Heart right ventricle (tissue), 16 donors: ENCODE data around the gene MESP1. TPM values are rescaled to one million over a fixed set of nuclear protein-coding genes. Genes with fewer than 3 reads are reported as not detected.
A peak's percentile ranks its signal among the peaks of the same experiment; 100 is the strongest.

ENCODE experiments used
- ATAC-seq, 8 donors: fragments of 200-7000 bp; cut with Tn5 transposase; one replicate each; pipeline ENCODE4 v1.9.1; 2020; ENCODE audit warnings: mild to moderate bottlenecking in 8 of 8, moderate library complexity in 8 of 8, moderate number of reproducible peaks in 1 of 8
- DNase-seq, 2 donors: peaks; one replicate each; pipeline ENCODE4 v3.0.0-alpha.2; 2020
- H3K27ac ChIP-seq, 10 donors: fragments of 200-600 bp; sonication (generic) in 2 of 10; one replicate each; pipeline versions ENCODE4 v1.5.0 to v1.8.0; 2020 to 2022; ENCODE audit warnings: mild to moderate bottlenecking in 3 of 10
- H3K27me3 ChIP-seq, 7 donors: fragments of 200-600 bp; one replicate each; pipeline ENCODE4 v1.8.0; 2021 to 2022; ENCODE audit warnings: mild to moderate bottlenecking in 2 of 7
- H3K36me3 ChIP-seq, 9 donors: fragments of 200-600 bp; sonication (generic) in 1 of 9; one replicate each; pipeline versions ENCODE4 v1.5.0 to v1.8.0; 2020 to 2022; ENCODE audit warnings: mild to moderate bottlenecking in 2 of 9
- H3K4me1 ChIP-seq, 9 donors: fragments of 200-600 bp; sonication (generic) in 1 of 9; one replicate each; pipeline versions ENCODE4 v1.5.0 to v1.8.0; 2020 to 2022; ENCODE audit warnings: mild to moderate bottlenecking in 4 of 9
- H3K4me3 ChIP-seq, 10 donors: fragments of 200-600 bp; sonication (generic) in 2 of 10; one replicate each; pipeline versions ENCODE4 v1.5.0 to v1.8.0; 2020 to 2022; ENCODE audit warnings: mild to moderate bottlenecking in 7 of 10, moderate library complexity in 2 of 10
- H3K9me3 ChIP-seq, 11 donors: fragments of 200-600 bp in 10 of 11; sonication (generic) in 2 of 11; one replicate each; pipeline versions ENCODE4 v1.5.0 to v1.8.0; 2013 to 2022; ENCODE audit warnings: mild to moderate bottlenecking in 2 of 11, control low read depth in 1 of 11, moderate library complexity in 1 of 11
- WGBS, 2 donors: extraction: QIAGEN DNeasy Blood & Tissue Kit; methylation state at CpG; one replicate each; pipeline ENCODE4 v1.1.7; 2013; ENCODE audit warnings: inconsistent platforms in 1 of 2; 5-methylcytosine and 5-hydroxymethylcytosine counted together
- intact Hi-C, 10 donors: fragments of 100-400 bp; cut with DNase I; formaldehyde crosslinking; loops; one replicate each; pipeline versions ENCODE4 v1.11.1 to v1.14.2; 2022
- polyA plus RNA-seq, 2 donors: library from polyadenylated mRNA; stranded (reverse); fragments of 200-250 nt; gene quantifications; one replicate each; pipeline ENCODE4 v1.2.3, GENCODE V29; 2013
- total RNA-seq, 10 donors: library from RNA; stranded (reverse); fragmentation: NEBNext Ultra II Directional in 3 of 10; extraction: Animal tissue kit (Norgen Biotek cat#: 25700) in 3 of 10; gene quantifications; one replicate each; pipeline versions ENCODE4 v1.2.1 to v1.2.4, GENCODE V29; 2021 to 2023
- TF ChIP-seq, protein P1 (sequence below), 9 donors: fragments of 200-600 bp; sonication (generic) in 2 of 9; IDR thresholded peaks; one replicate each; pipeline versions ENCODE4 v1.5.0 to v1.8.0; 2021 to 2022; ENCODE audit warnings: antibody characterized with exemption in 9 of 9, mild to moderate bottlenecking in 5 of 9, moderate library complexity in 1 of 9
- donor health status: Arrhythmogenic right ventricular cardiomyopathy.
- donor health status: ischemic (EF 13 %, LVEDD 7.1; RV severe dilation, severe dysfunction).
- donor health status: healthy with polysubstance abuse.
- donor health status: DM: no; HTN: yes; CAD: no.
- donor health status: DM: no; HTN: no; CAD: no.
- donor health status: ischemic (EF 25% LVEDD 6.9; RV normal size, moderate dysfunction).
- donor health status: ischemic (EF 25% LVEDD 5.7; RV mildly dilated, moderate dysfunction).
- donor health status: healthy.
- donor health status: DM: yes; HTN: yes; CAD: no.
- donor health status: Ischemic cardiomyopathy.
- donor health status: ischemic (EF 35%, LVEDD 5.7; RV mildly dilated, moderate dysfunction).
- donor health status: nonischemic (EF 11% LVEDD 7.7; RV severe dilation, severe dysfunction).
- donor health status: DM: yes; HTN: yes; CAD: no.
- donor health status: PGD.
- donor health status: ischemic (EF 29% LVEDD 5.4; RV normal size, mild dysfunction).
- donor health status: nonischemic (EF 23%, LVEDD 6.1; RV moderate dilation, normal function).

Gene MESP1
- total and polyA plus RNA-seq, 12 donors: 1.3 to 9.2 (median 5.6) TPM

DNA sequence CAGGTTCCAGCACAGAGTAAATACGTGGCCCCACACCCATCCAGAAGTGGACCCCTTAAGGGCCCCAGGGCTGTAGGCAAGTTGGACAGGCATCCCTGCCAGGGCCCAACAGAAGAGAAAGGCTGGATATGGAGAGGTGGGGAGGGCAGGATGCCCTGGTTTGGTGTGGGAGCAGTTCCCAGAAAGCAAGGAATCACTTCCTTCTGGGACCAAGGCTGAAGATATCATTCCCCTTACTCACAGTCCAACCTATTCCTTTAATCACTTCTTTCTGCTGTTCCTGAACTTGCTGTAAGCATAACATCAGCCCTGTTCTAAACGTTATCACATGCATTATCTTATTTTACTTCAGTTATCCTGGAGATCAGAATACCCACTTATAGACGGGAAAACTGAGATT is 19.0 kb upstream of the MESP1 start:
- intact Hi-C loops: no loop called here
- TF ChIP-seq, protein P1, sequence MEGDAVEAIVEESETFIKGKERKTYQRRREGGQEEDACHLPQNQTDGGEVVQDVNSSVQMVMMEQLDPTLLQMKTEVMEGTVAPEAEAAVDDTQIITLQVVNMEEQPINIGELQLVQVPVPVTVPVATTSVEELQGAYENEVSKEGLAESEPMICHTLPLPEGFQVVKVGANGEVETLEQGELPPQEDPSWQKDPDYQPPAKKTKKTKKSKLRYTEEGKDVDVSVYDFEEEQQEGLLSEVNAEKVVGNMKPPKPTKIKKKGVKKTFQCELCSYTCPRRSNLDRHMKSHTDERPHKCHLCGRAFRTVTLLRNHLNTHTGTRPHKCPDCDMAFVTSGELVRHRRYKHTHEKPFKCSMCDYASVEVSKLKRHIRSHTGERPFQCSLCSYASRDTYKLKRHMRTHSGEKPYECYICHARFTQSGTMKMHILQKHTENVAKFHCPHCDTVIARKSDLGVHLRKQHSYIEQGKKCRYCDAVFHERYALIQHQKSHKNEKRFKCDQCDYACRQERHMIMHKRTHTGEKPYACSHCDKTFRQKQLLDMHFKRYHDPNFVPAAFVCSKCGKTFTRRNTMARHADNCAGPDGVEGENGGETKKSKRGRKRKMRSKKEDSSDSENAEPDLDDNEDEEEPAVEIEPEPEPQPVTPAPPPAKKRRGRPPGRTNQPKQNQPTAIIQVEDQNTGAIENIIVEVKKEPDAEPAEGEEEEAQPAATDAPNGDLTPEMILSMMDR (IDR thresholded peaks at IDR 0.05): no peak
- 77 to 81% methylated on average over 3 of the region's 3 CpGs for WGBS, 2 donors
- no peak for ATAC-seq
- H3K27ac ChIP-seq: no peak overlapping the region
- no peaks in the 10 kb centered on the region for H3K36me3 ChIP-seq
- H3K27me3 ChIP-seq: no peaks in the 10 kb centered on the region
- H3K9me3 ChIP-seq: no peaks in the 10 kb centered on the region
- peaks cover 0 to 16% (median 7%) of the 10 kb centered on the region in 9 donors for H3K4me1 ChIP-seq
- H3K4me3 ChIP-seq: no peak overlapping the region
- DNase-seq: no peak

DNA sequence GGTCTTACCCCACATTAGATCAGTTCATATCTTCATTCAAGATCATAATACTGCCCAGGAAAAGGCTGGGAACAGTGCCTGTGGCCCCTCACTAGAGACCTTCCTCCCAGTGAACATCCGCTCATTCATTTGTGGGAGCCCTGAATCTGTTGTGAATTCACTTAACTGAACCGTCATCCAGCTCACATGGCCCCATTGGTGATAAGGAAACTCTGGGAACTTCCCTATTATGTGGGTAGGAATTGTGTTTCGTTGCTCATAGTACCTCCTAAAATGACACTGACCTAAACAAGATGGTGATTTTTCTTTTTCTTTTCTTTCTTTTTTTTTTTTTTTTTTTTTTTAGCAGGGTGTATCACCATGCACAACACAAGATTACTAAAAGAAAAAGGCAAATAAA is 18.3 kb upstream of the MESP1 start:
- no peak for DNase-seq
- no peak for ATAC-seq
- TF ChIP-seq, protein P1 (IDR thresholded peaks at IDR 0.05): no peak
- no peaks in the 10 kb centered on the region for H3K27me3 ChIP-seq
- peaks cover 0 to 16% (median 7%) of the 10 kb centered on the region in 9 donors for H3K4me1 ChIP-seq
- H3K27ac ChIP-seq: no peak overlapping the region
- H3K4me3 ChIP-seq: no peak overlapping the region
- intact Hi-C loops: loop anchor here in 5 of 10 donors (10.0 kb wide), 4 partner anchors 65 to 315 kb away; no protein-coding TSS in a partner anchor
- no peaks in the 10 kb centered on the region for H3K36me3 ChIP-seq
- WGBS, 2 donors: 88 to 94% methylated on average over 3 of the region's 3 CpGs
- no peaks in the 10 kb centered on the region for H3K9me3 ChIP-seq

DNA sequence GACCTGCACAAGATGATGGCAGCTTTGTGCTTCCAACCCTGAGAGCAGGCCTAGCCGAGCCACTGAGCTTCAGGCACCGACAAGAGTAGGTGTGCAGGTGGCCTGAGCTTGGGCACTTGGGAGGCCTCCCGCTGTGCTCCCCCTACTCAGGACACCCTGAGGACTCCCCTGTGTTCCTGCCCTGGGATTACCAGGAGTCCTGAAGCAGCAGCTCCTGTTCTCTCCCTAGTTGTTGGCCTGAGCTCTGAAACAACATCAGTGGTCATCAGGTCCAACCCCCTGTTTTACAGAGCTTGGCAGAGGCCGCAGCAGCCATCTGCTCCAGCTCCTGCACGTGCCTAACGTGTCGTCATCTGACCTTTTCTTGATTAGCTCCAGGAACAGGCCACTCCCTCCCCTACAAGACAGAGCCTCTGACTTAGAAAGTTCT is 17.0 kb upstream of the MESP1 start:
- H3K4me3 ChIP-seq: no peak overlapping the region
- no peak for DNase-seq
- 52 to 56% methylated on average over 7 of the region's 7 CpGs for WGBS, 2 donors
- H3K36me3 ChIP-seq: no peaks in the 10 kb centered on the region
- no peaks in the 10 kb centered on the region for H3K9me3 ChIP-seq
- intact Hi-C loops: loop anchor here in 5 of 10 donors (10.0 kb wide), 4 partner anchors 63 to 317 kb away; no protein-coding TSS in a partner anchor
- peaks cover 0 to 16% (median 7%) of the 10 kb centered on the region in 9 donors for H3K4me1 ChIP-seq
- peak overlapping the region in 2 of 10 donors; percentile 9 to 52 for H3K27ac ChIP-seq
- ATAC-seq: peak; percentile 33 to 84 (median 56)
- TF ChIP-seq, protein P1 (IDR thresholded peaks at IDR 0.05): no peak
- H3K27me3 ChIP-seq: no peaks in the 10 kb centered on the region

DNA sequence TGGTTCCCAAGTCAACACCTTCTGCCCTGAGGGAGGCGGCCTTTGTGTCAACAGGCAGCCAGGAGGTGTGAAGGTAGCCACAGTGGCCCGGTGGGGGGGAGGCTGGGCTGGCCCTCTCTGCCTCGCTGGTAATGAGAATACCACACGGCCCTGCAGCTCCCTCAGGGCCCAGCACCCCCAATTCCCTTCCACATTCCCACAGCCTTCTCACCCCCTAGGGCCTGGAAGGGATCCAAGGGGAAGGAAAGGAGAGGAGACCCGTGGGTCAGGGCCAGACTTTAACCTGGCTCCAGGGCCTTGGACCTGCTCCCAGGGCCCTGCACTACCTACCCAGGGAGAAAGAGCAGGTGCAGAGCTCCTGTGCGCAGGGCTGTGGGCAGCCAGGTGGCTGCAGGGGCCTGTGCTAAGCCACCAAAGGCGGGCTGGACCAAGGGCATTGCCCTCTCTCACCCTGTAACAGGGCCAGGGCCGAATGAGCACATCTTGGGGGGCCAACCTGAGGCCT is 16.4 kb upstream of the MESP1 start:
- H3K36me3 ChIP-seq: no peaks in the 10 kb centered on the region
- intact Hi-C loops: loop anchor here in 5 of 10 donors (10.0 kb wide), 4 partner anchors 63 to 317 kb away; no protein-coding TSS in a partner anchor
- TF ChIP-seq, protein P1 (IDR thresholded peaks at IDR 0.05): no peak
- ATAC-seq (peak in 5 of 8 donors; percentile 5 to 39 (median 15)), DNase-seq (no peak)
- peak overlapping the region in 2 of 10 donors; percentile 9 to 53 for H3K27ac ChIP-seq
- H3K9me3 ChIP-seq: no peaks in the 10 kb centered on the region
- WGBS, 2 donors: 72 to 74% methylated on average over 8 of the region's 8 CpGs
- no peaks in the 10 kb centered on the region for H3K27me3 ChIP-seq
- no peak overlapping the region for H3K4me3 ChIP-seq
- peaks cover 0 to 16% (median 7%) of the 10 kb centered on the region in 9 donors for H3K4me1 ChIP-seq
